VCaP (cell line): ENCODE results near the gene PRXL2B.

Experiments
- H3K27ac ChIP-seq: fragments of 450-650 bp; 2 replicates; pipeline ENCODE4 v1.5.1; 2017
- CTCF ChIP-seq: fragments of 450-650 bp; conservative IDR thresholded peaks from 2 replicates; pipeline ENCODE4 v1.5.1; 2017; ENCODE audit warnings: mild to moderate bottlenecking, moderate library complexity

Gene PRXL2B

GRCh38 chr1:2604156-2604843 lies 17.7 kb downstream of the PRXL2B start:
- H3K27ac ChIP-seq = no peak overlapping the region
- TF ChIP-seq CTCF = no peak

GRCh38 chr1:2604844-2605508 lies 18.4 kb downstream of the PRXL2B start:
- TF ChIP-seq CTCF = no peak
- H3K27ac ChIP-seq = no peak overlapping the region

GRCh38 chr1:2605509-2606395 lies 19.2 kb downstream of the PRXL2B start:
- no peak overlapping the region for H3K27ac ChIP-seq
- no peak for TF ChIP-seq CTCF

- H3K27ac ChIP-seq = no peak overlapping the region
- TF ChIP-seq CTCF = no peak
Measured at GRCh38 chr1:2606396-2606880, 19.9 kb downstream of the PRXL2B start.

GRCh38 chr1:2606881-2607621 lies 20.5 kb downstream of the PRXL2B start:
- H3K27ac ChIP-seq = no peak overlapping the region
- no peak for TF ChIP-seq CTCF

- no peak overlapping the region for H3K27ac ChIP-seq
- TF ChIP-seq CTCF = no peak
Measured at GRCh38 chr1:2607641-2608091, 21.1 kb downstream of the PRXL2B start.
